A673 (cell line): ENCODE measurements around the gene EEIG2.

Experiments
- CTCF ChIP-seq: fragments of 300-800, 200-600 bp; sonication (generic); conservative IDR thresholded peaks from 2 replicates; pipeline ENCODE4 v1.5.1; 2017; ENCODE audit warnings: low read depth, mild to moderate bottlenecking, antibody characterized with exemption, low read length, moderate library complexity, mixed read lengths
- EZH2 ChIP-seq: fragments of 200-600 bp; sonication (generic); IDR thresholded peaks from 2 replicates; pipeline ENCODE4 v1.6.1; 2017; ENCODE audit warnings: borderline replicate concordance, low read depth, mild to moderate bottlenecking, mixed read lengths, antibody characterized with exemption, low read length; ENCODE audit not compliant: poor library complexity, severe bottlenecking

GRCh38 chr1:108569097-108569728, 9.3 kb downstream of the EEIG2 start:
- TF ChIP-seq CTCF (no peak), EZH2 (no peak)
